ENCODE data around the gene SMYD1. TPM values are rescaled to one million over a fixed set of nuclear protein-coding genes. Genes with fewer than 3 reads are reported as not detected.
"Not testable (repeated sequence)": the region's sequence is repeated elsewhere in the genome, so short reads cannot be mapped to it uniquely, and the experiment has no call there.

Gene SMYD1
- 5.7 TPM for total RNA-seq
- polyA plus RNA-seq: 0.06 TPM

- H3K4me3 ChIP-seq (ENCODE audit: low read depth, low read length): no peak within 1 kb of the TSS
- DNase-seq (ENCODE audit: extremely low spot score): no peak
- H3K36me3 ChIP-seq (ENCODE audit: insufficient read depth): no peaks in the 10 kb centered on the region
- H3K27ac ChIP-seq (ENCODE audit: low read depth): no peak within 1 kb of the TSS
- whole genome bisulfite sequencing: 66% methylated on average over 8 of the region's 8 CpGs
- H3K4me1 ChIP-seq (ENCODE audit: insufficient read depth): no peaks in the 10 kb centered on the region
These were observed at the start of gene SMYD1 for GRCh38 chr2:88067598-88067997. Gene SMYD1 (plus strand): TSS chr2:88067825. CDS start chr2:88067865, 40 bp downstream.

DNA sequence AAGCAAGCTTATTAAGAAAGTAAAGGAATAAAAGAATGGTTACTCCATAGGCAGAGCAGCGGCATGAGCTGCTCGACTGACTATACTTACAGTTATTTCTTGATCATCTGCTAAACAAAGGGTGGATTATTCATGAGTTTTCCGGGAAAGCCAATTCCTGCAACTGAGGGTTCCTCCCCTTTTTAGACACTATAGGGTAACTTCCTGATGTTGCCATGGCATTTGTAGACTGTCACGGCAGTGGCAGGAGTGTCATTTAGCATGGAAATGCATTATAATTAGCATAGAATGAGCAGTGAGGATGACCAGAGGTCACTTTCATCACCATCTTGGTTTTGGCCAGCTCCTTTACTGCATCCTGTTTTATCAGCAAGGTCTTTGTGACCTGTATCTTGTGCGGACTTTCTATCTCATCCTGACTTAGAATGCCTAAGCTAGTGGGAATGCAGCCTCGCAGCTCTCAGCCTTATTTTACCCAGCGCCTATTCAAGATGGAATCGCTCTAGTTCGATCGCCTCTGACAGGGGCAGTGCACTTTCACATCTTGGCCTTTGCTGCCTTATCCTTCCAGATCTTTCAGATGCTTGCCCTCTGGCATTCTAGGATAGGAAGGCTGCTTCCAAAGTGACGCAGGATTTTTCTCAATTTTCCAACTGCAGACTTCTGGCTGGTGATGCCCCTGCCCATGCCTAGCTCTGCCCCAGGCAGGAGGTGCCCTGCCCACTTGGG lies 49.4 kb upstream of the SMYD1 start:
- not testable (repeated sequence) for H3K4me1 ChIP-seq (ENCODE audit: insufficient read depth); H3K36me3 ChIP-seq (ENCODE audit: insufficient read depth); DNase-seq (ENCODE audit: extremely low spot score); H3K27ac ChIP-seq (ENCODE audit: low read depth); H3K4me3 ChIP-seq (ENCODE audit: low read depth, low read length)
- WGBS: 83% methylated on average over 11 of the region's 11 CpGs

GRCh38 chr2:88018909-88019308 lies 48.7 kb upstream of the SMYD1 start:
- no peak overlapping the region for H3K27ac ChIP-seq (ENCODE audit: low read depth)
- no peak for DNase-seq (ENCODE audit: extremely low spot score)
- no peaks in the 10 kb centered on the region for H3K36me3 ChIP-seq (ENCODE audit: insufficient read depth)
- no peak overlapping the region for H3K4me3 ChIP-seq (ENCODE audit: low read depth, low read length)
- WGBS: 88% methylated on average over 6 of the region's 6 CpGs
- no peaks in the 10 kb centered on the region for H3K4me1 ChIP-seq (ENCODE audit: insufficient read depth)

GRCh38 chr2:88019985-88020384 lies 47.6 kb upstream of the SMYD1 start:
- Histone ChIP-seq H3K4me3 (ENCODE audit: low read depth, low read length) (no peak overlapping the region), H3K36me3 (ENCODE audit: insufficient read depth) (no peaks in the 10 kb centered on the region), H3K27ac (ENCODE audit: low read depth) (no peak overlapping the region), H3K4me1 (ENCODE audit: insufficient read depth) (no peaks in the 10 kb centered on the region)
- DNase-seq (ENCODE audit: extremely low spot score): no peak
- WGBS: 83% methylated on average over 3 of the region's 3 CpGs

DNA sequence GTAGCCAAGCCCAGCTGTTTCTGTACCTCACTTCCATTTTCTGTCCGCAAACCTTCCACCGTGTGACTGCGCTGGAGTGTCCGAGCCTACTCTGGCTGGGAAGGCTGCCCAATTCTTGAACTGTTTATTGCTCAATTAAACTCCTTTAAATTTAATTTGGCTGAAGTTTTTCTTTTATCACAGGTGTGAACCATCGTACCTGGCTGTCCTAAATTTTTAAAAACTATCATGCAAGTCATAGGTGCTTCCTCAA lies 45.0 kb upstream of the SMYD1 start:
- no peak overlapping the region for H3K4me3 ChIP-seq (ENCODE audit: low read depth, low read length)
- H3K27ac ChIP-seq (ENCODE audit: low read depth): no peak overlapping the region
- no peaks in the 10 kb centered on the region for H3K4me1 ChIP-seq (ENCODE audit: insufficient read depth)
- no peaks in the 10 kb centered on the region for H3K36me3 ChIP-seq (ENCODE audit: insufficient read depth)
- DNase-seq (ENCODE audit: extremely low spot score): no peak
- 89% methylated on average over 5 of the region's 5 CpGs for WGBS

DNA sequence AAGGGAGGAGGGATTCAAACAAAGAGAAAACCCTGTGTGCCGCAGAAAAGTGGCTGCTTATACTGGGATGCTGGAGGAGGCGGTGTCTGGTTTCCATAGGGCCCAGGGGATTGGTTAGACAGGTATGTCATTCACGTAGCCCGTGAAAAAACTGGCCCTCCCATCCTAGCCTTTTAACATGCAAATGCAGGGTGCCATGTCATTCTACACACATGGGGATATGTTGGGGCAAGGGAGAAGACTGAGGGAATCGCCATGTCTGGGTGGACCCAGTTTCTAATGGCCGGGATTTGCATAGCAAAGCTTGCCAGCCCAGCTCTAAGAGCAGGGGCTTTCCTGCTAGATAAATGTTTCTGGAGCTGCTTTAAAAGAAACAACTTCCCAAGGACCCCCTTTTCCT lies 43.1 kb upstream of the SMYD1 start:
- H3K4me3 ChIP-seq (ENCODE audit: low read depth, low read length): no peak overlapping the region
- H3K36me3 ChIP-seq (ENCODE audit: insufficient read depth): peaks cover 5% of the 10 kb centered on the region
- no peak for DNase-seq (ENCODE audit: extremely low spot score)
- WGBS: 63% methylated on average over 6 of the region's 6 CpGs
- no peaks in the 10 kb centered on the region for H3K4me1 ChIP-seq (ENCODE audit: insufficient read depth)
- no peak overlapping the region for H3K27ac ChIP-seq (ENCODE audit: low read depth)

- Histone ChIP-seq H3K36me3 (ENCODE audit: insufficient read depth) (peaks cover 7% of the 10 kb centered on the region), H3K4me1 (ENCODE audit: insufficient read depth) (no peaks in the 10 kb centered on the region), H3K4me3 (ENCODE audit: low read depth, low read length) (no peak overlapping the region), H3K27ac (ENCODE audit: low read depth) (no peak overlapping the region)
- no peak for DNase-seq (ENCODE audit: extremely low spot score)
- 86% methylated on average over 10 of the region's 10 CpGs for WGBS
These were observed 39.8 kb upstream of the SMYD1 start for GRCh38 chr2:88027697-88028389.

DNA sequence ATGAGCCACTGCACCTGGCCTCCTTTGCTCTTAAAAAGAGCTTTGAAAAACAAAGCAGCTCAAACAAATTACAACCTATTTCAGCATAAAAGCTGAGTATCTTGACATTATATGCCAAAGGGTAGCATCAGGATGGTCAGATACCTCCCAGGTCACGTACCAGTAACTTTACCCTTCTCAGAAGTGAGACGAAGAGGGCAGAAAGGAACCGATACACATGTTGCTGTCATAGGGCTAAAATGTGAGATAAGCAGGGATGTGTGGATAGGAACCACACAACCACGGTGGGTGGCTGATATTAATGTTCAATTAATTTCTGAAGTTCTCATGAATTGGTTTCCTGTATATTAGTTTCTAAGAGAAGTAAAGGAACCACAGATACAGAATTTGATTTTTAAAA lies 38.7 kb upstream of the SMYD1 start:
- H3K4me1 ChIP-seq (ENCODE audit: insufficient read depth): no peaks in the 10 kb centered on the region
- peaks cover 7% of the 10 kb centered on the region for H3K36me3 ChIP-seq (ENCODE audit: insufficient read depth)
- DNase-seq (ENCODE audit: extremely low spot score): no peak
- no peak overlapping the region for H3K27ac ChIP-seq (ENCODE audit: low read depth)
- no peak overlapping the region for H3K4me3 ChIP-seq (ENCODE audit: low read depth, low read length)
- 97% methylated on average over 4 of the region's 4 CpGs for WGBS

DNA sequence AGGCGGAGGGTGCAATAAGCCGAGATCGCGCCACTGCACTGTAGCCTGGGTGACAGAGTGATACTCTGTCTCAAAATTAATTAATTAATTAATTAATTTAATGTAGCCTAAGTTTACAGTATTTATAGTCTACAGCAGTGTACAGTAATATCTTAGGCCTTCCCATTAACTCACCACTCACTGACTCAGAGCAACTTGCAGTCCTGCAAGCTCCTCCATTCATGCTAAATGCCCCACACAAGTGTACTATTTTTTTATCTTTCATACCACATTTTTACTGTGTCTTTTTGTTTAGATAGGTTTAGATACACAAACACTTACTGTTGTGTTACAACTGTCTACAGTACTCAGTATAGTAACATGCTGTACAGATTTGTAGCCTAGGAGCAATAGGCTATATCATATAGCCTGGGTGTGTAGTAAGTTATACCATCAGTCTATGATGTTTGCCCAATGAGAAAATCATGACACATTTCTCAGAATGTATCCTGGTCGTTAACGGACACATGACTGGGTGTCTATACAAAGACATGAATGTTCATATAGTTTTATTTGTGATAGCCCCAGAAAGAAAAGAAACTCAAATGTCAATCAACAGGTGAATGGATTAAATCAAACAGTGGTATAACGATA lies 35.4 kb upstream of the SMYD1 start:
- no peak overlapping the region for H3K27ac ChIP-seq (ENCODE audit: low read depth)
- no peak for DNase-seq (ENCODE audit: extremely low spot score)
- H3K36me3 ChIP-seq (ENCODE audit: insufficient read depth): peaks cover 7% of the 10 kb centered on the region
- H3K4me3 ChIP-seq (ENCODE audit: low read depth, low read length): no peak overlapping the region
- no peaks in the 10 kb centered on the region for H3K4me1 ChIP-seq (ENCODE audit: insufficient read depth)
- 97% methylated on average over 7 of the region's 7 CpGs for WGBS

GRCh38 chr2:88036182-88036581 lies 31.4 kb upstream of the SMYD1 start:
- Histone ChIP-seq H3K36me3 (ENCODE audit: insufficient read depth) (no peaks in the 10 kb centered on the region), H3K4me1 (ENCODE audit: insufficient read depth) (no peaks in the 10 kb centered on the region), H3K27ac (ENCODE audit: low read depth) (no peak overlapping the region), H3K4me3 (ENCODE audit: low read depth, low read length) (no peak overlapping the region)
- WGBS: 80% methylated on average over 2 of the region's 2 CpGs
- no peak for DNase-seq (ENCODE audit: extremely low spot score)

DNA sequence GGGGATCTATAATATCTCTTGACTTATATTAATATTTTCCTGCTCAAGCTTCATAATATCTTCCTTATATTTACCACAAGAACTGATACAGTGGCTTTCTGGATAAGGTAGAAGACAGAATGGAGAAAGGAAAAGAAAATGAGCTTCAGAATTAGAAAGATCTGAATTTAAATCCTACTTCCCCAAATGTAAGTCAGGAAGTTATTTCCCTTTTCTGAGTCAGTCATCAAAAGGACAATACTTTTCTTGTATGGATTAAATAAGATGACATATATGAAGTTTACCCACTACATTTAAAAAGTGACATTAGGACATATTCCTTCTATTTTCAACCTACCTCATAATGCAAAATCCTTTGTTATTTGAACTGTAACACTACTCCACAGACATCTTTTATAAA lies 31.0 kb upstream of the SMYD1 start:
- no peak overlapping the region for H3K4me3 ChIP-seq (ENCODE audit: low read depth, low read length)
- no peak for DNase-seq (ENCODE audit: extremely low spot score)
- H3K4me1 ChIP-seq (ENCODE audit: insufficient read depth): no peaks in the 10 kb centered on the region
- no peaks in the 10 kb centered on the region for H3K36me3 ChIP-seq (ENCODE audit: insufficient read depth)
- H3K27ac ChIP-seq (ENCODE audit: low read depth): no peak overlapping the region

- Histone ChIP-seq H3K4me1 (ENCODE audit: insufficient read depth) (no peaks in the 10 kb centered on the region), H3K4me3 (ENCODE audit: low read depth, low read length) (no peak overlapping the region), H3K36me3 (ENCODE audit: insufficient read depth) (no peaks in the 10 kb centered on the region), H3K27ac (ENCODE audit: low read depth) (no peak overlapping the region)
- no peak for DNase-seq (ENCODE audit: extremely low spot score)
- WGBS: 92% methylated on average over 4 of the region's 4 CpGs
These were observed 29.1 kb upstream of the SMYD1 start for GRCh38 chr2:88038263-88039105.

DNA sequence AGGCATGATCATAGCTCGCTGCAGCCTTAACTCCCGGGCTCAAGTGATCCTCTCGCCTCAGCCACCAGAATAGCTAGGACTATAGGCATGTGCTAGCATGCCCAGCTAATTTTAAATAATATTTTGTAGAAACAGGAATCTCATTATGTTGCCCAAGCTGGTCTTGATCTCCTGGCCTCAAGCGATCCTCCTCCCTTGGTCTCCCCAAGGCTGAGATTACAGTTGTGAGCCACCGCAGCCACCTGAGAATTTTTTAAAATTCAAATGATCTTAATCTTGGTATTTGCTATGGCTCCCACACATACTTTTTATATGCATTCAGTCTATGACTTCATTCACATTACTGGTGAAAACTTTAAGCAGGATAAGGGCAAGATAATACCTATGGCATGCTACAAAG lies 25.1 kb upstream of the SMYD1 start:
- WGBS: 96% methylated on average over 5 of the region's 5 CpGs
- H3K4me3 ChIP-seq (ENCODE audit: low read depth, low read length): no peak overlapping the region
- H3K4me1 ChIP-seq (ENCODE audit: insufficient read depth): no peaks in the 10 kb centered on the region
- no peak overlapping the region for H3K27ac ChIP-seq (ENCODE audit: low read depth)
- H3K36me3 ChIP-seq (ENCODE audit: insufficient read depth): no peaks in the 10 kb centered on the region
- no peak for DNase-seq (ENCODE audit: extremely low spot score)

GRCh38 chr2:88045561-88045960 lies 22.1 kb upstream of the SMYD1 start:
- H3K4me3 ChIP-seq (ENCODE audit: low read depth, low read length); H3K4me1 ChIP-seq (ENCODE audit: insufficient read depth); H3K36me3 ChIP-seq (ENCODE audit: insufficient read depth); H3K27ac ChIP-seq (ENCODE audit: low read depth); DNase-seq (ENCODE audit: extremely low spot score): not testable (repeated sequence)
- WGBS: 90% methylated on average over 6 of the region's 6 CpGs

Data from urinary bladder (tissue), 4 donors.